HG02938 (cell line): ENCODE results near the gene ELFN1.

ENCODE experiments used
- ATAC-seq: cut with Tn5 transposase; IDR thresholded peaks from one replicate; pipeline ENCODE4 v1.9.1; 2021; ENCODE audit warnings: mild to moderate bottlenecking, moderate library complexity; ENCODE audit not compliant: unreplicated experiment

Gene ELFN1

GRCh38 chr7:1693419-1693990, 23.4 kb downstream of the ELFN1 start:
- no peak for ATAC-seq

- ATAC-seq: no peak
These were observed 24.0 kb downstream of the ELFN1 start for GRCh38 chr7:1693991-1694524.

- ATAC-seq: no peak
These were observed 24.8 kb downstream of the ELFN1 start for GRCh38 chr7:1694611-1695511.

- ATAC-seq: no peak
These were observed 25.9 kb downstream of the ELFN1 start for GRCh38 chr7:1695800-1696454.

- no peak for ATAC-seq
These were observed 26.8 kb downstream of the ELFN1 start for GRCh38 chr7:1696671-1697498.

GRCh38 chr7:1697499-1698125, 27.5 kb downstream of the ELFN1 start:
- no peak for ATAC-seq

GRCh38 chr7:1698201-1698600, 28.1 kb downstream of the ELFN1 start:
- ATAC-seq: no peak

GRCh38 chr7:1698951-1699350, 28.9 kb downstream of the ELFN1 start:
- ATAC-seq: no peak

GRCh38 chr7:1700086-1700485, 30.0 kb downstream of the ELFN1 start:
- no peak for ATAC-seq

- ATAC-seq: no peak
These were observed 30.7 kb downstream of the ELFN1 start for GRCh38 chr7:1700536-1701333.

GRCh38 chr7:1702652-1703051, 32.6 kb downstream of the ELFN1 start:
- no peak for ATAC-seq

- ATAC-seq: no peak
These were observed 33.4 kb downstream of the ELFN1 start for GRCh38 chr7:1703441-1703840.

- no peak for ATAC-seq
These were observed 34.1 kb downstream of the ELFN1 start for GRCh38 chr7:1703871-1704810.

GRCh38 chr7:1704811-1705738, 35.0 kb downstream of the ELFN1 start:
- no peak for ATAC-seq

- no peak for ATAC-seq
These were observed 35.8 kb downstream of the ELFN1 start for GRCh38 chr7:1705856-1706255.

GRCh38 chr7:1706381-1706720, 36.3 kb downstream of the ELFN1 start:
- ATAC-seq: no peak
